Measurements from ENCODE around the gene ODAD3. TPM values are rescaled to one million over a fixed set of nuclear protein-coding genes. Genes with fewer than 3 reads are reported as not detected.

ODAD3 gene
- total and polyA plus RNA-seq, 12 donors = 0.17 to 2.2 (median 0.37) TPM; not detected in 1

DNA sequence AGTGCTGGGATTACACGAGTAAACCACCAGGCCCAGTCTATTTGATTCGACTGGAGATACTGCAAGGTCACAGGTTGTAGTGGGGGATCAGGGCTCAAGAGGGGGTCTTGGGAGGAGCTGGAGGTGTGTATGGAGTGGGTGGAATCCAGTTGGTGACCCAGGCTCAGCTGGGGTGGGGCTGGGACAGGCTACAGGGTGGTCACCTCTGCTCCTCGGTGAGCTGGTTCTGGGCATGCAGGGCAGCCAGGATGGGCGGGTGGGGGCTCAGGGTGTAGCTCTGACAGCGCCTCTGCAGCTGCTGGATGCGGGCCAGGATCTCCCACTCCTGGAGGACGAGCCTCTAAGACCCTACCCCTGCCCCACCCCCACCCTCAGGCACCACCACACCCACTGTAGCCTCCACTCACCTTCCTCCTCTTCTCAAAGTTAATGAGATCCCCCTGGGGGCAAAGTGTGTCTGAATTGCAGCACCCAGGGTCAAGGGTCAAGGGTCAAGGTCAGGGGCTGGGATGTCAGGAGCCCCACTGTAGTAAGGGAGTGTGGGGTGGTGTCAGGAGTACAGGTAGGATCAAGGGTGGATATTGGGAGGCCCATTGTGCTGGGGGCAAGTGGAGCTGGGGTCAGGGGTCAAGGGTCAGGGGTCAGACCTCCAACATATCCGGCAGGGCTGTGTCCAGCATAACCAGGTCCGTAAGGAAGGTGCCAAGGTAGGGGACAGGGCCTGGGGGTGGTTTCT is 32.9 kb downstream of the ODAD3 start:
- WGBS, 2 donors = 85% methylated on average over 9 of the region's 9 CpGs
- TF ChIP-seq, protein P1, sequence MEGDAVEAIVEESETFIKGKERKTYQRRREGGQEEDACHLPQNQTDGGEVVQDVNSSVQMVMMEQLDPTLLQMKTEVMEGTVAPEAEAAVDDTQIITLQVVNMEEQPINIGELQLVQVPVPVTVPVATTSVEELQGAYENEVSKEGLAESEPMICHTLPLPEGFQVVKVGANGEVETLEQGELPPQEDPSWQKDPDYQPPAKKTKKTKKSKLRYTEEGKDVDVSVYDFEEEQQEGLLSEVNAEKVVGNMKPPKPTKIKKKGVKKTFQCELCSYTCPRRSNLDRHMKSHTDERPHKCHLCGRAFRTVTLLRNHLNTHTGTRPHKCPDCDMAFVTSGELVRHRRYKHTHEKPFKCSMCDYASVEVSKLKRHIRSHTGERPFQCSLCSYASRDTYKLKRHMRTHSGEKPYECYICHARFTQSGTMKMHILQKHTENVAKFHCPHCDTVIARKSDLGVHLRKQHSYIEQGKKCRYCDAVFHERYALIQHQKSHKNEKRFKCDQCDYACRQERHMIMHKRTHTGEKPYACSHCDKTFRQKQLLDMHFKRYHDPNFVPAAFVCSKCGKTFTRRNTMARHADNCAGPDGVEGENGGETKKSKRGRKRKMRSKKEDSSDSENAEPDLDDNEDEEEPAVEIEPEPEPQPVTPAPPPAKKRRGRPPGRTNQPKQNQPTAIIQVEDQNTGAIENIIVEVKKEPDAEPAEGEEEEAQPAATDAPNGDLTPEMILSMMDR (IDR thresholded peaks at IDR 0.05) = no peak
- H3K36me3 ChIP-seq = peaks cover 0 to 7% (median 0%) of the 10 kb centered on the region in 9 donors
- H3K9me3 ChIP-seq = no peaks in the 10 kb centered on the region
- H3K27me3 ChIP-seq = peaks cover 0 to 14% (median 9%) of the 10 kb centered on the region in 7 donors
- ATAC-seq = no peak
- H3K27ac ChIP-seq = no peak overlapping the region
- H3K4me1 ChIP-seq = peaks cover 0 to 20% (median 7%) of the 10 kb centered on the region in 9 donors
- DNase-seq = no peak
- intact Hi-C loops (cut with DNase I) = loop anchor here in 2 of 10 donors (10.0 kb wide), 1 partner anchor 107 kb away; the partner anchor contains the start of gene TSPAN16 (in 2 of the 2)
- H3K4me3 ChIP-seq = no peak overlapping the region

DNA sequence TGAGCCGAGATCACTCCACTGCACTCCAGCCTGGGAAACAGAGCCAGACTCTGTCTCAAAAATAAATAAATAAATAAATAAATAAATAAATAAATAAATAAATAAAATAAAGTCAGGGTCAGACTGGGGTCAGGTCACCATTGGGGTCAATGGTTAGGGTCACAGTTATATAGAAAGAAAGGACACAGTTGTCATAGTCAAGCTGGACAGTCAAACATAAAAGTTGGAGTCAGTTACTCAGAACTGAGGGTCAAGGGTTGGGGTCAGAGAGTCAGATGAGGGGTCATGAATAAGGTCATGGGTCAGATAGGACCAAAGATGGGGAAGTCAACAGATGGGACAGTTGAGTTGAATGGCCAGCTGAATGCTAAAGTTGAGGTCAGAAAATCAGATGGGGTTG is 34.1 kb downstream of the ODAD3 start:
- WGBS, 2 donors = 79 to 90% methylated on average over 1 of the region's 1 CpG
- Histone ChIP-seq H3K9me3 (no peaks in the 10 kb centered on the region), H3K27me3 (peaks cover 0 to 5% (median under 1%) of the 10 kb centered on the region in 7 donors), H3K27ac (no peak overlapping the region), H3K4me3 (no peak overlapping the region), H3K4me1 (peaks cover 0 to 12% (median 0%) of the 10 kb centered on the region in 9 donors), H3K36me3 (peaks cover 0 to 9% (median 0%) of the 10 kb centered on the region in 9 donors)
- DNase-seq (no peak), ATAC-seq (no peak)
- TF ChIP-seq, protein P1 (IDR thresholded peaks at IDR 0.05) = no peak
- intact Hi-C loops (cut with DNase I) = loop anchor here in 2 of 10 donors (10.0 kb wide), 1 partner anchor 106 kb away; the partner anchor contains the start of gene TSPAN16 (in 2 of the 2)

DNA sequence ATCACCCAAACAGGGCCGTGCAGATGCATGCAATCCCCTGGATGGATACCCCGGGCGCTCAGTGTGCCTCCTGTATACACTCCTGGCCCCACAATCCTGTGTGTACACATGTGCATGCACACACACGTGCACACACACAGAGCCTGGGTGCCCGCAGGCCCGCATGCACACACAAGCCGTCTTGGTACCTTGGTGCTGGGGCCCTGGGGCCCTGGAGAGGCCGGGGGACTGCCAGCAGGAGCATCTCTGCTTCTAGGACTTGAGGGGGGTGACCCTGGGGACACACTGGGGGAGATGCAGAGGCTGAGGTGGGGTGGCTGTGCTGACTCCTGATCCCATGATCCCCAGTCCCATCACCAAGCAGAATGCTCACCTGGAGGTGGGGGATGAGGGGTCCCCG is 35.3 kb downstream of the ODAD3 start:
- TF ChIP-seq, protein P1 (IDR thresholded peaks at IDR 0.05) = no peak
- no peak for DNase-seq
- peaks cover 0 to 5% (median 0%) of the 10 kb centered on the region in 7 donors for H3K27me3 ChIP-seq
- H3K36me3 ChIP-seq = peaks cover 0 to 9% (median 0%) of the 10 kb centered on the region in 9 donors
- H3K4me3 ChIP-seq = no peak overlapping the region
- peak in 1 of 8 donors; percentile 41 for ATAC-seq
- H3K9me3 ChIP-seq = no peaks in the 10 kb centered on the region
- intact Hi-C loops (cut with DNase I) = loop anchor here in 2 of 10 donors (10.0 kb wide), 1 partner anchor 105 kb away; the partner anchor contains the start of gene TSPAN16 (in 2 of the 2)
- WGBS, 2 donors = 91 to 95% methylated on average over 9 of the region's 9 CpGs
- H3K4me1 ChIP-seq = peaks cover 0 to 5% (median 0%) of the 10 kb centered on the region in 9 donors
- no peak overlapping the region for H3K27ac ChIP-seq

DNA sequence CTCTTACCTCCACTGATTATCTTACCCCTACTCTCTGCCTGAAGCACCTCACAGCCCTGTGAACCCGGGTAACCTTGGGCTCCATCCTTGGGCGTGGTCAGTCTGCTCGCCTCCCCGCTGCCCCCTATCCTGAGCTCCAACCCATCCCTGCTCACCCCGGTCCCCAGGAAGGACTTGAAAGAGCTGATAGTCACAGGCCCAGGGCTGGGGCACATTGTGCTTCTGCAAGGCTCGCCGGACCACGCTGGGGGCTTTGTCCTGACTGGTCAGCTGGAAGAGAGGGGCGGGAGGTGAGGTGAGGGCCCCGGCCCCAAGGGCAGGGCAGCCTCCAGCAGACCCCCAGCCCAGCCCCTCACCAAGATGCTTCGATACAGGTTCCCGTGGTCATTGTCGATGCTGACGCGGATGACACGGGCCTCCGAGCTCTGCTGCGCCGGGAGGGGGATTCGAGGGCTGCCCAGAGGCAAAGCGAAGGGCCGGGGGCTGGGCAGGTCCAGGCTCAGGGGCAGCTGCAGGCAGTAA is 37.8 kb downstream of the ODAD3 start:
- Histone ChIP-seq H3K4me3 (no peak overlapping the region), H3K36me3 (peaks cover 0 to 9% (median 0%) of the 10 kb centered on the region in 9 donors), H3K9me3 (no peaks in the 10 kb centered on the region), H3K27ac (no peak overlapping the region), H3K4me1 (no peaks in the 10 kb centered on the region), H3K27me3 (peaks cover 0 to 5% (median 0%) of the 10 kb centered on the region in 7 donors)
- 80 to 88% methylated on average over 22 of the region's 22 CpGs for WGBS, 2 donors
- no peak for DNase-seq
- ATAC-seq = no peak
- TF ChIP-seq, protein P1 (IDR thresholded peaks at IDR 0.05) = no peak
- intact Hi-C loops (cut with DNase I) = no loop called here

Data from heart right ventricle (tissue), 16 donors.